ENCODE measurements around the gene ZNF792. TPM values are rescaled to one million over a fixed set of nuclear protein-coding genes. Genes with fewer than 3 reads are reported as not detected.

ZNF792 gene
- total RNA-seq, 1 experiment from 2014 or later = 4.5 TPM

DNA sequence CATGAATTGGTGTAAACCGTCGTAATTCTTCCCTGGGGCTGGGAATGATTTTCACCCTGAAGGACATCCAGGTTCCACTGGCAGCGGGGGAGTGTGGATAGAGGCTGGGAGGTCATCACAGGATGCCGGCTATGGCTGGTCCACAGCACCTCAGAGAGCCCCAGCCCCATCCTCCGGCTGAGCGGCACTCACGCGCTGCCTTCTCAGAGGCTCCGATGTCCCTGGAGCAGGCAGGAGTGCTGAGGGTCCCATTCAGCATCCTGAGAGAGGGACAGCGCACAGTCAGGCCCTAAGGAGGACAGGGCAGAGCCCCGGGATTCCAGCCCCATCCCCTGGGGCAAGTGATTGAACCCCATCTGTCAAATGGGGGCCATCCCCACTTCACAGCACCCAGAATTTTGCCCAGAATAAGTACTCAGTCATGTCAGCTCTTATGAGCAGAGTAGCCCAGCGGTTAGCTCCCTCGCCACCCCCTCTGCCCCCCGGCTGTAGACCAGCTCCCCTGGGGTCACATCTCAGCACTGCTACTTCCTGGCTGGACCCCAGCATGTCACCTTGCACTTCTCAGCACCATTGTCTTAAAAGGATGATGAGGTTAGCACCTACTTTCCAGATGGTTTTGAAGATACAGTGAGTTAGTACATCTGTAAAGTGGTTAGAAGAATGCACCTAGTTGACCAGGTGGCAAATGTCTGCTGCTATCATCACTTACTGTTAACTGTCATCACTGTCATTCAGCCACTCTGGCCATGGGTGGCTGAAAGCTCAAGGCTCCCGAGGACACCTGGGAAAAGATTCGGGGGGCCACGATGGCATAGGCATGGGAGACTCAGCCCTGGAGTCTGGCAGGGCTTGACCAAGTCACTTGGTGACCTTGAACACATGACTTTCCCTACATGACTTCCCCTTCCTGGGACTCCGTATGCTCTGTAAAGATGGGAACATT lies 48.0 kb upstream of the ZNF792 start:
- TF ChIP-seq, protein P1, sequence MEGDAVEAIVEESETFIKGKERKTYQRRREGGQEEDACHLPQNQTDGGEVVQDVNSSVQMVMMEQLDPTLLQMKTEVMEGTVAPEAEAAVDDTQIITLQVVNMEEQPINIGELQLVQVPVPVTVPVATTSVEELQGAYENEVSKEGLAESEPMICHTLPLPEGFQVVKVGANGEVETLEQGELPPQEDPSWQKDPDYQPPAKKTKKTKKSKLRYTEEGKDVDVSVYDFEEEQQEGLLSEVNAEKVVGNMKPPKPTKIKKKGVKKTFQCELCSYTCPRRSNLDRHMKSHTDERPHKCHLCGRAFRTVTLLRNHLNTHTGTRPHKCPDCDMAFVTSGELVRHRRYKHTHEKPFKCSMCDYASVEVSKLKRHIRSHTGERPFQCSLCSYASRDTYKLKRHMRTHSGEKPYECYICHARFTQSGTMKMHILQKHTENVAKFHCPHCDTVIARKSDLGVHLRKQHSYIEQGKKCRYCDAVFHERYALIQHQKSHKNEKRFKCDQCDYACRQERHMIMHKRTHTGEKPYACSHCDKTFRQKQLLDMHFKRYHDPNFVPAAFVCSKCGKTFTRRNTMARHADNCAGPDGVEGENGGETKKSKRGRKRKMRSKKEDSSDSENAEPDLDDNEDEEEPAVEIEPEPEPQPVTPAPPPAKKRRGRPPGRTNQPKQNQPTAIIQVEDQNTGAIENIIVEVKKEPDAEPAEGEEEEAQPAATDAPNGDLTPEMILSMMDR (IDR thresholded peaks at IDR 0.05; ENCODE audit: insufficient read depth in 1 of 2, low read depth in 1 of 2, low read length in 1 of 2, severe bottlenecking in 1 of 2, unreplicated experiment in 1 of 2) = no peak
- H3K4me3 ChIP-seq (ENCODE audit: low read depth, low read length) = no peak overlapping the region
- no peaks in the 10 kb centered on the region for H3K9me3 ChIP-seq
- Mint-ChIP-seq H3K27ac (ENCODE audit: unreplicated experiment) (peak overlapping the region; percentile 19), H3K36me3 (ENCODE audit: insufficient read depth, unreplicated experiment) (peaks cover 96% of the 10 kb centered on the region), H3K9me3 (ENCODE audit: unreplicated experiment) (no peaks in the 10 kb centered on the region), H3K27me3 (ENCODE audit: insufficient read depth, unreplicated experiment) (no peaks in the 10 kb centered on the region), H3K4me3 (ENCODE audit: unreplicated experiment) (no peak overlapping the region), H3K4me1 (ENCODE audit: low read depth, unreplicated experiment) (peaks cover 10% of the 10 kb centered on the region)
- BruUV-seq (replicated peaks) = no TSS peak
- H3K4me1 ChIP-seq = peaks cover 7% of the 10 kb centered on the region
- H3K27me3 ChIP-seq (replicated peaks; ENCODE audit: control insufficient read depth, insufficient read depth, low read length) = no peaks in the 10 kb centered on the region
- ChIA-PET POLR2A (no interaction called here), CTCF (no interaction called here)
- peaks cover 13% of the 10 kb centered on the region for H3K36me3 ChIP-seq (ENCODE audit: control insufficient read depth, insufficient read depth, low read length)
- no peak for DNase-seq
- intact Hi-C loops (cut with micrococcal nuclease; ENCODE audit: unreplicated experiment) = no loop called here

DNA sequence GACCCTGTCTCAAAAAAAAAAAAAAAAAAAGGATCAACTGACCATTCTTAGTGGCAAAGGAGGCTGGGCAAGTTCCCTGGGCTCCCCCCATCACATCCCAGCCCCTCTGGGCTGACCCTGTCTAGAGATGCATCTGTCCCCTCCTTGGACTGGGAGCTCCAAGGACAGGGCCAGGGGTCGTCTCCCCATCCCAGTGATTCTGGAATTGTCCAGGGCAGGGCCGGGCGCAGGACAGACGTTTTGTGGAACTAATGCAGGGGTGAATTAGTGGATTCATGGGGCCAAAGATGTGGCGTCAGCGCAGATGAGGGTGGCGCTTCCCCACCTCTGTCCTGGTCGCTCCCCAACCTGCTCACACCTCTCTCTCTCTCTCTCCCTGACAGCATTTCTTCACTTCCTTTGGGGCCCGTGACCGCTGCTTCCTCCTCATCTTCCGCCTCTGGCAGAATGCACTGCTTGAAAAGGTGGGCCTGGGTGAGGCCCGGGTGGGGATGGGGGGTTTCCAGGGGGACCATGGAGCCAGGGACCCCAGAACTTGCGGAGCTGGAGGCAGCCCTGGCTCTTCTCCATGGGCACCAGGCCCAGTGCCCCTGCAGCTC lies 47.2 kb upstream of the ZNF792 start:
- H3K4me1 Mint-ChIP-seq (ENCODE audit: low read depth, unreplicated experiment) = peaks cover 19% of the 10 kb centered on the region

More for the DNA sequence above, 47.2 kb upstream of the ZNF792 start:
- no peak overlapping the region for H3K4me3 Mint-ChIP-seq (ENCODE audit: unreplicated experiment)
- H3K27ac Mint-ChIP-seq (ENCODE audit: unreplicated experiment) = no peak overlapping the region
- ChIA-PET POLR2A (no interaction called here), CTCF (no interaction called here)
- Histone ChIP-seq H3K27me3 (replicated peaks; ENCODE audit: control insufficient read depth, insufficient read depth, low read length) (no peaks in the 10 kb centered on the region), H3K4me1 (peaks cover 12% of the 10 kb centered on the region), H3K36me3 (ENCODE audit: control insufficient read depth, insufficient read depth, low read length) (peaks cover 13% of the 10 kb centered on the region), H3K4me3 (ENCODE audit: low read depth, low read length) (no peak overlapping the region), H3K9me3 (no peaks in the 10 kb centered on the region)
- no peaks in the 10 kb centered on the region for H3K9me3 Mint-ChIP-seq (ENCODE audit: unreplicated experiment)
- no peaks in the 10 kb centered on the region for H3K27me3 Mint-ChIP-seq (ENCODE audit: insufficient read depth, unreplicated experiment)
- peaks cover 96% of the 10 kb centered on the region for H3K36me3 Mint-ChIP-seq (ENCODE audit: insufficient read depth, unreplicated experiment)
- no TSS peak for BruUV-seq (replicated peaks)
- intact Hi-C loops (cut with micrococcal nuclease; ENCODE audit: unreplicated experiment) = no loop called here
- TF ChIP-seq, protein P1 (IDR thresholded peaks at IDR 0.05; ENCODE audit: insufficient read depth in 1 of 2, low read depth in 1 of 2, low read length in 1 of 2, severe bottlenecking in 1 of 2, unreplicated experiment in 1 of 2) = no peak
- DNase-seq = no peak

Measured in Caco-2 (cell line).